OCI-LY3 (cell line): ENCODE data around the gene EVA1B.

ENCODE experiments used
- H2AFZ ChIP-seq: fragments of 200-600, 300-600 bp; shearing (Covaris generic); 2 replicates; pipeline ENCODE4 v1.6.0; 2014; ENCODE audit warnings: antibody characterized with exemption, low read depth, low read length
- H3K27ac ChIP-seq: fragments of 200-600, 300-600 bp; sonication (generic); 2 replicates; pipeline ENCODE4 v1.5.1; 2014; ENCODE audit warnings: mild to moderate bottlenecking, low read length, moderate library complexity, mixed read lengths
- H3K27me3 ChIP-seq: fragments of 200-600, 300-600 bp; sonication (generic); 2 replicates; pipeline ENCODE4 v1.6.1; 2014; ENCODE audit warnings: low read depth, low read length, mixed read lengths
- H3K36me3 ChIP-seq: fragments of 200-600, 300-600 bp; sonication (generic); replicated peaks from 2 replicates; pipeline ENCODE3; 2014; ENCODE audit warnings: low read depth, low read length, mixed read lengths
- H3K4me1 ChIP-seq: fragments of 300-600, 200-600 bp; sonication (generic); 2 replicates; pipeline ENCODE4 v1.6.1; 2014; ENCODE audit warnings: low read length, mixed read lengths
- H3K4me2 ChIP-seq: fragments of 200-600, 300-600 bp; sonication (generic); 2 replicates; pipeline ENCODE4 v1.6.1; 2014; ENCODE audit warnings: low read length, mixed read lengths
- H3K4me3 ChIP-seq: fragments of 300-600, 200-600 bp; sonication (generic); 2 replicates; pipeline ENCODE4 v1.5.1; 2014; ENCODE audit warnings: antibody characterized with exemption, mild to moderate bottlenecking, low read length, moderate library complexity
- H3K79me2 ChIP-seq: fragments of 300-600, 200-600 bp; shearing (Covaris generic); 2 replicates; pipeline ENCODE4 v1.6.1; 2014; ENCODE audit warnings: mild to moderate bottlenecking, low read length, mixed read lengths
- H3K9ac ChIP-seq: fragments of 300-600, 200-600 bp; shearing (Covaris generic); 2 replicates; pipeline ENCODE4 v1.6.0; 2014; ENCODE audit warnings: mild to moderate bottlenecking, low read length, moderate library complexity
- H3K9me3 ChIP-seq: fragments of 200-600, 300-600 bp; shearing (Covaris generic); 2 replicates; pipeline ENCODE4 v1.6.1; 2014; ENCODE audit warnings: low read length, mixed read lengths; ENCODE audit not compliant: insufficient read depth
- H4K20me1 ChIP-seq: fragments of 200-600, 300-600 bp; sonication (generic); 2 replicates; pipeline ENCODE4 v1.6.1; 2016; ENCODE audit warnings: low read length, mixed read lengths; ENCODE audit not compliant: insufficient read depth
- EZH2phosphoT487 ChIP-seq: fragments of 200-600 bp; shearing (Covaris generic); IDR thresholded peaks from 2 replicates; pipeline ENCODE4 v1.6.1; 2018; ENCODE audit warnings: antibody characterized with exemption, mixed run types, low read depth
- TF ChIP-seq, protein P1 (sequence below): fragments of 200-600, 300-600 bp; sonication (generic); IDR thresholded peaks from 2 replicates; pipeline ENCODE4 v1.5.1; 2014; ENCODE audit warnings: antibody characterized with exemption, low read length, low read depth

The EVA1B gene

GRCh38 chr1:36345353-36345752 is 21.9 kb upstream of the EVA1B start:
- no peaks in the 10 kb centered on the region for H3K9me3 ChIP-seq
- no peak overlapping the region for H2AFZ ChIP-seq
- H3K4me1 ChIP-seq, result peaks cover 20% of the 10 kb centered on the region
- no peaks in the 10 kb centered on the region for H3K36me3 ChIP-seq
- no peak overlapping the region for H3K9ac ChIP-seq
- no peak overlapping the region for H3K4me2 ChIP-seq
- TF ChIP-seq EZH2phosphoT487, result no peak
- TF ChIP-seq, protein P1, sequence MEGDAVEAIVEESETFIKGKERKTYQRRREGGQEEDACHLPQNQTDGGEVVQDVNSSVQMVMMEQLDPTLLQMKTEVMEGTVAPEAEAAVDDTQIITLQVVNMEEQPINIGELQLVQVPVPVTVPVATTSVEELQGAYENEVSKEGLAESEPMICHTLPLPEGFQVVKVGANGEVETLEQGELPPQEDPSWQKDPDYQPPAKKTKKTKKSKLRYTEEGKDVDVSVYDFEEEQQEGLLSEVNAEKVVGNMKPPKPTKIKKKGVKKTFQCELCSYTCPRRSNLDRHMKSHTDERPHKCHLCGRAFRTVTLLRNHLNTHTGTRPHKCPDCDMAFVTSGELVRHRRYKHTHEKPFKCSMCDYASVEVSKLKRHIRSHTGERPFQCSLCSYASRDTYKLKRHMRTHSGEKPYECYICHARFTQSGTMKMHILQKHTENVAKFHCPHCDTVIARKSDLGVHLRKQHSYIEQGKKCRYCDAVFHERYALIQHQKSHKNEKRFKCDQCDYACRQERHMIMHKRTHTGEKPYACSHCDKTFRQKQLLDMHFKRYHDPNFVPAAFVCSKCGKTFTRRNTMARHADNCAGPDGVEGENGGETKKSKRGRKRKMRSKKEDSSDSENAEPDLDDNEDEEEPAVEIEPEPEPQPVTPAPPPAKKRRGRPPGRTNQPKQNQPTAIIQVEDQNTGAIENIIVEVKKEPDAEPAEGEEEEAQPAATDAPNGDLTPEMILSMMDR, result no peak
- H4K20me1 ChIP-seq, result peaks cover 5% of the 10 kb centered on the region
- H3K79me2 ChIP-seq, result no peaks in the 10 kb centered on the region
- no peak overlapping the region for H3K4me3 ChIP-seq
- no peaks in the 10 kb centered on the region for H3K27me3 ChIP-seq
- no peak overlapping the region for H3K27ac ChIP-seq

DNA sequence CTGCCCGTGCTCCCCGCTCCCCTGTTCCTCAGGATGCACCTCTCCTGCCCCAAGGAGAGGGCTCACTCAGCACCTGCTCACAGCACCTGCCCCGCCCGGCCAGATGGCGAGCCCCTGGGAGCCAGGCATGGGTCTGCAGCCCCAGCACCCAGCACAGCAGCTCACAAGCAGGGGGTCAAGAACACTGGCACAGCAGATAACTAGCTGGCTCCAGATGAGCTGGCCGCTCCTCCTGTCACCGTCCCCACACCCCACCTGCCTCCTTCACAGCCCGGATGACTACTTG is 20.9 kb upstream of the EVA1B start:
- Histone ChIP-seq H4K20me1 (peaks cover 5% of the 10 kb centered on the region), H3K27me3 (no peaks in the 10 kb centered on the region), H3K9ac (no peak overlapping the region), H2AFZ (no peak overlapping the region), H3K4me3 (no peak overlapping the region), H3K27ac (no peak overlapping the region), H3K4me1 (peaks cover 10% of the 10 kb centered on the region), H3K36me3 (no peaks in the 10 kb centered on the region), H3K79me2 (no peaks in the 10 kb centered on the region), H3K9me3 (no peaks in the 10 kb centered on the region), H3K4me2 (no peak overlapping the region)
- no peak for TF ChIP-seq EZH2phosphoT487
- TF ChIP-seq, protein P1, result no peak

DNA sequence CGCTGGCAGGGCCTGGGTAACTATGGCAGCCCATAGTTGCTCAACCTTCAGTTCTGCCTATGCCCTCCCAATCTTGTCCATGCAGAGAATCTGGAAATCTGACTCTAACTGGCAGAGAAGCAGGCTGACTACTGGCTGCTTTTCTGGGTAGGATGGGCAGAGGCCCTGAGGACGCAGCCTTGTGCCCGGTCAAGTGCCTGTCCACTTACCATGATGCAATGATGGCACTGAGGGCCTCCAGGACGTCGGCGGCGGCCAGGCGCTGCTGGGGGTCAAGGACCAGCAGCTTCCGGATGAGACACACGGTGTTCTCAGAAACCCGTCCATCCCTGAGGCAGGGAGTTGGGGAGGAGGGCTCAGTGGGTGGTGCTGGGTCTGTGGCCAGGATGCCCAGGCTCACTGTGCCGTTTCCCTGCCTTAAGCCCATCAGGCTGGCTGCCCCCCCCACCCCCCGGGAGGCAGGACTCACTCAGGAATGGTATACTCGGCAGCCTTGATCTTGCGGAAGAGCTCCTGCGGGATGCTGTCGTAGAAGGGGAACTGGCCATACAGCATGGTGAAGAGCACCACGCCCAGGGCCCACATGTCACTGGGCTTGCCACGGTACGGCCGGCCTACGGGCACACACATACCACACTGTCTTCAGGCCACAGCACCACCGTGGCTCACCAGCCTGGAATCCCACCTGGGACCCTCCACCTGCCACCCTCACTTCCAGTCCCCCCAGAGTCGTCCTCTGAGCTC is 20.4 kb upstream of the EVA1B start:
- H3K27me3 ChIP-seq, result no peaks in the 10 kb centered on the region
- H3K4me1 ChIP-seq, result peaks cover 5% of the 10 kb centered on the region
- no peaks in the 10 kb centered on the region for H3K9me3 ChIP-seq
- H2AFZ ChIP-seq, result no peak overlapping the region
- peaks cover 2% of the 10 kb centered on the region for H4K20me1 ChIP-seq
- H3K79me2 ChIP-seq, result no peaks in the 10 kb centered on the region
- H3K4me2 ChIP-seq, result no peak overlapping the region
- no peaks in the 10 kb centered on the region for H3K36me3 ChIP-seq
- no peak overlapping the region for H3K27ac ChIP-seq
- H3K4me3 ChIP-seq, result no peak overlapping the region
- no peak overlapping the region for H3K9ac ChIP-seq
- TF ChIP-seq EZH2phosphoT487, result no peak
- TF ChIP-seq, protein P1, result no peak

GRCh38 chr1:36342426-36343185 is 19.2 kb upstream of the EVA1B start:
- H3K27ac ChIP-seq, result no peak overlapping the region
- TF ChIP-seq, protein P1, result peak; percentile 74
- TF ChIP-seq EZH2phosphoT487, result no peak

More at GRCh38 chr1:36342426-36343185, 19.2 kb upstream of the EVA1B start:
- H3K4me3 ChIP-seq, result no peak overlapping the region
- no peak overlapping the region for H2AFZ ChIP-seq
- H3K79me2 ChIP-seq, result no peaks in the 10 kb centered on the region
- no peaks in the 10 kb centered on the region for H3K27me3 ChIP-seq
- H3K9me3 ChIP-seq, result no peaks in the 10 kb centered on the region
- H3K4me1 ChIP-seq, result no peaks in the 10 kb centered on the region
- no peaks in the 10 kb centered on the region for H3K36me3 ChIP-seq
- H4K20me1 ChIP-seq, result no peaks in the 10 kb centered on the region
- H3K9ac ChIP-seq, result no peak overlapping the region
- H3K4me2 ChIP-seq, result no peak overlapping the region
